GM21717 (cell line): ENCODE data around the gene ERAP2.

ENCODE experiments used
- ATAC-seq: cut with Tn5 transposase; IDR thresholded peaks from one replicate; pipeline ENCODE4 v1.9.1; 2021; ENCODE audit warnings: mild to moderate bottlenecking, moderate library complexity; ENCODE audit not compliant: unreplicated experiment

The ERAP2 gene

DNA sequence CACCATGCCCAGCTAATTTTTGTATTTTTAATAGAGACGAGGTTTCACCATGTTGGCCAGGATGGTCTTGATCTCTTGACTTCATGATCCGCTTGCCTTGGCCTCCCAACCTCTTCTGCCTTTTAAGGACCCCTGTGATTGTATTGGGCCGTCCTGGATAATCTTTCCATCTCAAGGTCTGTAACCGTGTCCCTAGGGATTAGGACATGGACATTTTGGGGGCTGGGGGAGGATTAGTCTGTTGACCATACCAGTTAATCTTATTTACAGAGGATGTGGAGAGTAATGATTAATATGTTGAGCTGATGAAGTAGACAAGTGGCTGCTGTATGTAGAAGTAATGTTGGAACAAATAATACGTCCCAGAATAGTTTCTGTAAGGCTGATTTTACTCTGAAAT lies 82.7 kb downstream of the ERAP2 start:
- ATAC-seq: no peak

DNA sequence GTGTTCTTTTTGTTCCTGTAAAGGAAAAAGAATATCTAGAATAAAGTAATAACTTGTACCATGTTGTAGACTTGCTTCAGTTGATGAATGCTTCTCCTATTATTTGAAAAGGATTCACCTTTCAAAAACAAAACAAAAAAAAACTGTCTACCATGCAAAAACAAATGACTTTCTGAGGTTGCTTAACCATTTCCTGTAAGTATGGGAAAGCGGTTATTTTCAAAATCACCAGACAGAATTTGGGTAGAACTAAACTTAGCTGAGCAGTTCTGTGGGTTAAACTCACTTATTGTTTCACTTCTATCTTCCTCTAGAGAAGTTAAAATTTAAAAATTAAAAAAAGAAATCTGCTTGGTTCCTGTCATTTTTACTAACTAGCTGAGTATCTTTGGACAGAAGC lies 84.8 kb downstream of the ERAP2 start:
- ATAC-seq: peak; percentile 45

DNA sequence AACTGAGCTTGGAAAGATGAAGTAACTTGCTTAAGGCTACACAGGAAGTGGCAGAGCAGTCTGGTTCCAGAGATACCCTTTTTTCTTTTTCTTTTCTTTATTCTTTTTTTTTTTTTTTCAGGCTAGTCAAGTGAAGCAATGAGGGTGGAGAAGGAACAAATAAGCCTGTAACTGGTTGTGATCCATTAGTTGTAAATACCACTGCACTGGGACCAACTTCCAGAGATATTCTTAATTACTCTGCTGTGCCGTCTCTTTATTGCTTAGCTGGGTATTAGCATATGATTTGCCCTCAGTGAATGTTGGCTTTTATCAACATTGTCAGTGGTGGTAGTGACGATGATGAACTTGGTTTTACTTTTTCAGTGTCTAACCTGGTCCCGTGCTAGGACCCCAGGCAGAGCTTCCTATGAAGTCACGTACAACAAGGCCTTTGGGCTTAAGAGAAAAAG lies 86.3 kb downstream of the ERAP2 start:
- no peak for ATAC-seq

DNA sequence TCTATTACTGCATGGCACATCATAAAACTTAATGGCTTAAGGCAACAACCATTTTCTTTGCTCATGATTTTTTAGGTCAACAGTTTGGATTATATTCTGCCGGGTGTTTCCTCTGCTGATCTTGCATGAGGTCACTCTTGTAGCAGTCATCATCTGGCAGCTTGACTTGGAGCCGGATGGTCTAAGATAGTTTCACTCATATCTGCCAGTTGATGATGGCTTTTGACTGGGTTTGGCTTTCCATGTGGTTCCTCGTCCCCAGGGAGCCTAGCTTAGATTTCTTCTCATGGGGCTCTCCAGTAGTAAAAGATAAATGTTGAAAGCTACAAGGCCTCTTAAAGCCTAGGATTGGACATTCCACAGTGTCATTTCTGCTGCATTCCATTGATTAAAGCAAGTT lies 87.0 kb downstream of the ERAP2 start:
- ATAC-seq: peak; percentile 67

DNA sequence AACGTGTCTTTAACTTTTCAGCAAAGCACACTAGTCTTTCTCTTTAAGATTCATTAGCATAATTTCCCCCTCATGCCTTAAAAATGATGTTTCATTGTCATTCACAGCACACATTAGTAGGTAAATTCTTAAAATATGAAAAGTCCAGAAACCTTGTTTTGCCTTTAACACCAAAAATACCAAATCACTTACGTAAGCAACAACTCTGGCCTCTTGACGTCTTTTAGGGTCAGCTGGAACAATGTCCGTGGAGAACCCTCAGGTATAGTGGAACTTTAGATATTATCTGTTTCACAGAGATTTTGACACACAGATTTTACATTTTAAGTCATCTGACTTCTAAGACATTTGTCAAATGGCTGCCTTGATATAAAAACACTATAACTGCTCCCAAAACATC lies 90.5 kb downstream of the ERAP2 start:
- no peak for ATAC-seq

- no peak for ATAC-seq
These were observed 91.1 kb downstream of the ERAP2 start for GRCh38 chr5:96967400-96967799.

DNA sequence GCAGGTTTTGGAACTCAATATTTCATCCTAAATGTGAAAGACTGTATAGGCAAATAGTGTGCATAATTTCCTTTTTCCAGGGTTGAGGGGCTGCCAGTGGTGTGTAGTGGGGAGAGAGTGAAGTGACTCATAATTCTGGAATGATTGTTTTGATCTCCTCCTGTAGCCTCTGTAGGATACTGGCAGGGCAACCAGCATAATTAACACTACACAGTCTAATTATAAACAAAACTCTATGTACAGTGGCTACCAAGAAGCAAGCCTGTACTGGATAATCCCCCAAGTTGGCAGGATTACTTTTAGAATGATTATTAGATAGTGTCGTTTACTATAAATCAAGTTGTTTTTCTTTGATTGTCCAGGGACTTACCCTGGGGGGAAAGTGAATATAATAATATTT lies 91.8 kb downstream of the ERAP2 start:
- ATAC-seq: no peak

GRCh38 chr5:96968614-96969013 lies 92.3 kb downstream of the ERAP2 start:
- ATAC-seq: no peak
